Measurements from ENCODE around the gene DNAJB9.

DNAJB9 gene

GRCh38 chr7:108528183-108528712 is 41.4 kb upstream of the DNAJB9 start:
- no peak for TF ChIP-seq POLR2A (IDR thresholded peaks at IDR 0.05; ENCODE audit: extremely low read depth, insufficient read length)
- TF ChIP-seq MAX (IDR thresholded peaks at IDR 0.05; ENCODE audit: low read depth, low read length): no peak
- no peak for TF ChIP-seq CTCF (IDR thresholded peaks at IDR 0.05; ENCODE audit: low read depth, low read length)
- TF ChIP-seq MYC (IDR thresholded peaks at IDR 0.05; ENCODE audit: low read depth, low read length): no peak
- H3K4me3 ChIP-seq (ENCODE audit: low read depth, low read length): no peak overlapping the region
- no peak for DNase-seq (ENCODE audit: low read depth)

- DNase-seq (ENCODE audit: low read depth): no peak
- no peak overlapping the region for H3K4me3 ChIP-seq (ENCODE audit: low read depth, low read length)
- TF ChIP-seq MAX (IDR thresholded peaks at IDR 0.05; ENCODE audit: low read depth, low read length) (no peak), CTCF (IDR thresholded peaks at IDR 0.05; ENCODE audit: low read depth, low read length) (no peak), POLR2A (IDR thresholded peaks at IDR 0.05; ENCODE audit: extremely low read depth, insufficient read length) (no peak), MYC (IDR thresholded peaks at IDR 0.05; ENCODE audit: low read depth, low read length) (no peak)
Observed at GRCh38 chr7:108529341-108529740, 40.3 kb upstream of the DNAJB9 start.

DNA sequence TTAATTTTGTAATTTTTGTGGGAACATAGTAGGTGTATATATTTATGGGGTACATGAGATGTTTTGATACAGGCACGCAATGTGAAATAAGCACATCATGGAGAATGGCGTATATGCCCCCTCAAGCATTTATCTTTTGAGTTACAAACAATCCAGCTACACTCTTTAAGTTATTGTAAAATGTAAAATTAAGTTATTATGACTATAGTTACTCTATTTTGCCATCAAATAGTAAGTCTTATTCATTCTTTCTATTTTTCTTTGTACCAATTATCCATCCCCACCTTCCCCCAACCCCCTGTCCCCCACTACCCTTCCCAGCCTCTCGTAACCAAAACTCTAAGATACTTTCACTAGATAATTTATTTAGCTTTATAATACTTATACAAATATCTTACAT is 36.0 kb upstream of the DNAJB9 start:
- no peak for TF ChIP-seq MAX (IDR thresholded peaks at IDR 0.05; ENCODE audit: low read depth, low read length)
- TF ChIP-seq MYC (IDR thresholded peaks at IDR 0.05; ENCODE audit: low read depth, low read length): no peak
- no peak for TF ChIP-seq POLR2A (IDR thresholded peaks at IDR 0.05; ENCODE audit: extremely low read depth, insufficient read length)
- no peak for TF ChIP-seq CTCF (IDR thresholded peaks at IDR 0.05; ENCODE audit: low read depth, low read length)
- DNase-seq (ENCODE audit: low read depth): no peak
- H3K4me3 ChIP-seq (ENCODE audit: low read depth, low read length): no peak overlapping the region

DNA sequence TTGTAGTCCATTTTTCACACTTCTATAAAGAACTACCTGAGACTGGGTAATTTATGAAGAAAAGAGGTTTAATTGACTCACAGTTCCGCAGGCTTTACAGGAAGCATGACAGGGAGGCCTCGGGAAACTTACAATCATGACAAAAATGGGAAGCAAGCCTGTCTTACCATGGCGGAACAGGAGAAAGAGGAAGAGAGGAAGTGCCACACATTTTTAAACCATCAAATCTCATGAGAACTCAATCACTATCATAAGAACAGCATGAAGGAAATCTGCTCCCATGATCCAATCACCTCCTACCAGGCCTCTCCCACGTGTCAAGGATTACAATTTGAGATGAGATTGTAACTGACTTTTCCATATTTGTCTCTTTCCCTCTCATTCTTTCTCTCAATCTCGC is 34.4 kb upstream of the DNAJB9 start:
- no peak for DNase-seq (ENCODE audit: low read depth)
- no peak for TF ChIP-seq CTCF (IDR thresholded peaks at IDR 0.05; ENCODE audit: low read depth, low read length)
- no peak for TF ChIP-seq MAX (IDR thresholded peaks at IDR 0.05; ENCODE audit: low read depth, low read length)
- no peak for TF ChIP-seq MYC (IDR thresholded peaks at IDR 0.05; ENCODE audit: low read depth, low read length)
- TF ChIP-seq POLR2A (IDR thresholded peaks at IDR 0.05; ENCODE audit: extremely low read depth, insufficient read length): no peak
- H3K4me3 ChIP-seq (ENCODE audit: low read depth, low read length): no peak overlapping the region

DNA sequence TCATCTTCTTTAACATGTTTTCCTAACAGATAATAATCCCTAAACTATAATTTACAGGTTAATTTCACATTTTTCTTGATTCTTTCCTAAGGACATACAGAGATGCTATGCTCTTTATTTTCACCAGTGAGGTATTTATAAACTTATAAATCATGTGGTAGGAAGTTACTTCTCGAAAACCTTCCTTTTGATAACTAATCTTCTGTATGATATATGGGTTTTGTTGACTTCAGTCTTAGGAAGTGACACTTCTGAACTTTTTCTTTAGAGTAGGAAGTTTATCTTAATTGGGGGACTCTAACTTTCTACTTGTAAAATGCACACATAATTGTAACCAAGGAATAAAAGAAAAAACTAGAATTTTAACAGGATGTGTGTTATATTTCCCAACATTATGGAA is 33.9 kb upstream of the DNAJB9 start:
- TF ChIP-seq MYC (IDR thresholded peaks at IDR 0.05; ENCODE audit: low read depth, low read length): no peak
- TF ChIP-seq CTCF (IDR thresholded peaks at IDR 0.05; ENCODE audit: low read depth, low read length): no peak
- no peak for TF ChIP-seq POLR2A (IDR thresholded peaks at IDR 0.05; ENCODE audit: extremely low read depth, insufficient read length)
- TF ChIP-seq MAX (IDR thresholded peaks at IDR 0.05; ENCODE audit: low read depth, low read length): no peak
- H3K4me3 ChIP-seq (ENCODE audit: low read depth, low read length): no peak overlapping the region
- DNase-seq (ENCODE audit: low read depth): no peak

Measured in NB4 (cell line).